ENCODE results near the gene MUTYH.

The MUTYH gene

DNA sequence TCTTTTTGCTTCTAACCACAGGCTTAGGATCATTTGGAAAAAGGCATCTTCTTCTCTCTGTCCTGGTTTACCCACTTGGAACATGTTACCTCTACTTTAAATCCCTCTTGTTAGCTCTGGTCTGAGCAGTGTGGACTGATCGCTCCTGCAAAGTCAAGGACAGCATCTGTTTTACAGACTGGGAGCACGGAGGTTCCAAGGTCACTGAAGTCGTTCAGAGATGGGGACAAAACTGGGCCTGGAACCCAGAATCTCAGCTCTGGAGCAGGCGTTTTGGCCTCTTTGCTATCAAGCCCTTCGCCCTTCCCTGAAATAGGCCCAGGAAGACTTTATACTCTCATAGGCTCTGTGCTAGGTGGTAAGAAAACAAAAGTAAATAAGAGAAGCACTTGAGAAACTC, 11.3 kb upstream of the MUTYH start:
- no peak overlapping the region for H3K4me3 ChIP-seq (ENCODE audit: low read length)
- TF ChIP-seq CTCF (conservative IDR thresholded peaks at IDR 0.05; ENCODE audit: low read depth, low read length), result no peak
- DNase-seq (ENCODE audit: low read depth), result no peak

GRCh38 chr1:45348966-45349677, 8.9 kb upstream of the MUTYH start:
- DNase-seq (ENCODE audit: low read depth), result no peak
- no peak for TF ChIP-seq CTCF (conservative IDR thresholded peaks at IDR 0.05; ENCODE audit: low read depth, low read length)
- no peak overlapping the region for H3K4me3 ChIP-seq (ENCODE audit: low read length)

DNA sequence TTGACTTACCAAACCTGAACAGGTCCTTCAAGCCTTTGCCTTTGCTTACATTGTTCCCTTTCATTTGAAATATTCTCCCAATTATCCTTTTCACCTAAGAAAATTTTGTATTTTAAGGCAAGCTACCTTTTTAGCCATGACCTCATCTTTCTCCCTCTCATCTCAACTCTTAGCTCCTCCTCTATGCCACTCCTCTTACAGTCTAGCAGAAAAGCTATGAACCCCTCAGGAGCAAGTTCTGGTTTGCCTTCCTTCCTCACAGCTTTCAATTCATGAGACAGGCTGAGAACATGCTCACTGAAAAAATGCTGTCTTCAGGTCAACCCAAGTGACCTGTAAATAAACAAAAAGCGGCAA, 8.3 kb upstream of the MUTYH start:
- no peak for TF ChIP-seq CTCF (conservative IDR thresholded peaks at IDR 0.05; ENCODE audit: low read depth, low read length)
- no peak for DNase-seq (ENCODE audit: low read depth)
- H3K4me3 ChIP-seq (ENCODE audit: low read length), result no peak overlapping the region

DNA sequence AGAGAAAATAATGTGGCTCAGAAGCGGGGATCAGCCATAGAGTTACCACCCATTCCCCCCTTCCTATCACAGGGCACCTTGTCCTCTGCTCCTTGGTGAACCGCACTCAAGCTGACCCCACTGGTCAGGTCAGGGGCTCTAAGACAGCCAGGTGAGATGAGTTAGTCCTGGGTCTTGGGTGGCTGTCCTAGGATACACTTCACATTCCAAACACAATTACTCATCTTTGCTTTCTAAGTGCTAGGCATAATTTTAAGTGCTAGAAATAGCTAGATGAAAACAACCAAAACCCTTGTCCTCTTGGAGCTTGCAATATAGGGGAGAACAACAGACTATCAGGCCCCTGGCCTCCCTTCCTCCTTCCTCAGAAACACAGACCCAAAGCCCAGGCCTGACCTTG, 7.8 kb upstream of the MUTYH start:
- TF ChIP-seq CTCF (conservative IDR thresholded peaks at IDR 0.05; ENCODE audit: low read depth, low read length), result no peak
- DNase-seq (ENCODE audit: low read depth), result no peak
- no peak overlapping the region for H3K4me3 ChIP-seq (ENCODE audit: low read length)

DNA sequence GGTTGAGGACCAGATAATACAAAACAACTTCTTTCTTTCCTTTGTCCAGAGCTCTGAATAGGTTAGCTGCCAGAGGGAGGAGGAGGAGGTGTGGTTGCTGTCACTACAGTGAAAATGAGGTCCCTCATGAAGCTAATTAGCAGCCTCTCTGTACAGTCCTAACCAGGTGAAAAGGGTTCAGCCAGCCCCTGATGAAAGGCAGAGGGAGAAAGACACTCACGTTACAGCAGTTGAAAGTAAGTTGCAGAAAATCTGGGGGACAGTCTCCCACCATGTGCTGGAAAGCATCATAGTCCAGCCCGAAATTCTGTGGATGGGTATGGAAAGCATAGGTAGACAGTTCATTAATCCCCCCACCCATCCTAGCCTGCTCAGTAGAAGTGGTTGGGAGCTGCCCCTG, 6.2 kb upstream of the MUTYH start:
- no peak for TF ChIP-seq CTCF (conservative IDR thresholded peaks at IDR 0.05; ENCODE audit: low read depth, low read length)
- no peak for DNase-seq (ENCODE audit: low read depth)
- no peak overlapping the region for H3K4me3 ChIP-seq (ENCODE audit: low read length)

- no peak for TF ChIP-seq CTCF (conservative IDR thresholded peaks at IDR 0.05; ENCODE audit: low read depth, low read length)
- H3K4me3 ChIP-seq (ENCODE audit: low read length), result no peak overlapping the region
These were observed 4.8 kb upstream of the MUTYH start for GRCh38 chr1:45345014-45345413.

GRCh38 chr1:45344499-45344898, 4.3 kb upstream of the MUTYH start:
- no peak overlapping the region for H3K4me3 ChIP-seq (ENCODE audit: low read length)
- no peak for DNase-seq (ENCODE audit: low read depth)
- TF ChIP-seq CTCF (conservative IDR thresholded peaks at IDR 0.05; ENCODE audit: low read depth, low read length), result no peak

More at GRCh38 chr1:45345014-45345413, 4.8 kb upstream of the MUTYH start:
- no peak for DNase-seq (ENCODE audit: low read depth)
